Measurements from ENCODE around the gene GRAMD2B. TPM values are rescaled to one million over a fixed set of nuclear protein-coding genes. Genes with fewer than 3 reads are reported as not detected.
A peak's percentile ranks its signal among the peaks of the same experiment; 100 is the strongest.
"Not testable (repeated sequence)": the region's sequence is repeated elsewhere in the genome, so short reads cannot be mapped to it uniquely, and the experiment has no call there.

Gene GRAMD2B
- total RNA-seq, 1 donor: 23.5 TPM

DNA sequence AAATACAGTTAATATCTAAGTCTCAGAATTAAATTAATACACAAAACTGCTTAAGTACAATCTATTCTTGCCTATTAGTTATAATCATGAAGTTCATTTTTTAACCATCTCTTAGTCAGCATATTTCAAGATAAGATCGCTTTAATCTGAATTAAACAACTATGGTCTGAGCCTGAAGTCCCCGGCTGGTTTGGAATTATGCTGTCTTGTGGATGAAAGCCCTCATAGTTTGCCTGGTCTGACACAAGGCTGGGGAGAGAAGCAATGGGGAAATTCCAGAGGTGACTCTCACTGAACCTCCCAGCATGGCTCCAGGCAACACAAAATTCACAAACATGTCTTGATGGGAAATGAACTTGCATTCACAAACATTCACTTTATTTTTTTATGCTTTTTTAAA is 28.0 kb upstream of the GRAMD2B start:
- TF ChIP-seq, protein P1, sequence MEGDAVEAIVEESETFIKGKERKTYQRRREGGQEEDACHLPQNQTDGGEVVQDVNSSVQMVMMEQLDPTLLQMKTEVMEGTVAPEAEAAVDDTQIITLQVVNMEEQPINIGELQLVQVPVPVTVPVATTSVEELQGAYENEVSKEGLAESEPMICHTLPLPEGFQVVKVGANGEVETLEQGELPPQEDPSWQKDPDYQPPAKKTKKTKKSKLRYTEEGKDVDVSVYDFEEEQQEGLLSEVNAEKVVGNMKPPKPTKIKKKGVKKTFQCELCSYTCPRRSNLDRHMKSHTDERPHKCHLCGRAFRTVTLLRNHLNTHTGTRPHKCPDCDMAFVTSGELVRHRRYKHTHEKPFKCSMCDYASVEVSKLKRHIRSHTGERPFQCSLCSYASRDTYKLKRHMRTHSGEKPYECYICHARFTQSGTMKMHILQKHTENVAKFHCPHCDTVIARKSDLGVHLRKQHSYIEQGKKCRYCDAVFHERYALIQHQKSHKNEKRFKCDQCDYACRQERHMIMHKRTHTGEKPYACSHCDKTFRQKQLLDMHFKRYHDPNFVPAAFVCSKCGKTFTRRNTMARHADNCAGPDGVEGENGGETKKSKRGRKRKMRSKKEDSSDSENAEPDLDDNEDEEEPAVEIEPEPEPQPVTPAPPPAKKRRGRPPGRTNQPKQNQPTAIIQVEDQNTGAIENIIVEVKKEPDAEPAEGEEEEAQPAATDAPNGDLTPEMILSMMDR (IDR thresholded peaks at IDR 0.05; ENCODE audit: insufficient read depth, low read length): no peak

GRCh38 chr5:126395605-126396004 is 27.6 kb upstream of the GRAMD2B start:
- DNase-seq (ENCODE audit: low read depth): no peak
- no peak overlapping the region for H3K4me3 ChIP-seq (ENCODE audit: low read depth, low read length)
- TF ChIP-seq, protein P1 (IDR thresholded peaks at IDR 0.05; ENCODE audit: insufficient read depth, low read length): no peak

More for the DNA sequence above, 28.0 kb upstream of the GRAMD2B start:
- DNase-seq (ENCODE audit: low read depth): peak; percentile 61
- no peak overlapping the region for H3K4me3 ChIP-seq (ENCODE audit: low read depth, low read length)

DNA sequence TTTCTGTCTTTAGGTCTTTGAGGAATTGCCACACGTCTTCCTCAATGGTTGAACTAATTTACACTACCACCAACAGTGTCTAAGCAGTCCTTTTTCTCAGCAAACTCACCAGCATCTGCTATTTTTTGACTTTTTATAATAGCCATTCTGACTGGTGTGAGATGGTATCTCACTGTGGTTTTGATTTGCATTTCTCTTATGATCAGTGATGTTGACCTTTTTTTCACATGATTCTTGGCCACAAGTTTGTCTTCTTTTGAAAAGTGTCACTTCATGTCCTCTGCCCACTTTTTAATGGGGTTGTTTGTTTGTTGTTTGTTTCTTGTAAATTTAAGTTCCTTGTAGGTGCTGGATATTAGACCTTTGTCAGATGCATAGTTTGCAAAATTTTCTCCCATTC is 26.5 kb upstream of the GRAMD2B start:
- not testable (repeated sequence) for H3K4me3 ChIP-seq (ENCODE audit: low read depth, low read length); DNase-seq (ENCODE audit: low read depth)

DNA sequence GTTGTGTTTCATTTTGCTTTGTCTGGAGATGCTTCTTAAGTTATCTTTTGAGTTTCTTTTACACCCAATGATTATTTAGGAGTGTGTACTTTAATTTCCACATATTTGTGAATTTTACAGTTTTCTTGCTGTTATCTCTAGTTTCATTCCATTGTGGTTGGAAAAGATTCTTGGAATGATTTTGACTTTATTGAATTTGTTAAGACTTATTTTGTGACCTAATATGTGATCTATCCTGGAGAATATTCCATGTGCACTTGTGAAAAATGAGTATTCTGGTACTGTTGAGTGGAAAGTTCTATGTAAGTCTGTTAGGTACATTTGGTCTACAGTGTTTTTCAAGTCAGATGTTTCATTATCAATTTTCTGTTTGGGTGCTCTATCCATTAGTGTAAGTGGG is 24.4 kb upstream of the GRAMD2B start:
- DNase-seq (ENCODE audit: low read depth): peak; percentile 66
- no peak overlapping the region for H3K4me3 ChIP-seq (ENCODE audit: low read depth, low read length)
- TF ChIP-seq, protein P1 (IDR thresholded peaks at IDR 0.05; ENCODE audit: insufficient read depth, low read length): no peak

- H3K4me3 ChIP-seq (ENCODE audit: low read depth, low read length): no peak overlapping the region
- TF ChIP-seq, protein P1 (IDR thresholded peaks at IDR 0.05; ENCODE audit: insufficient read depth, low read length): no peak
- DNase-seq (ENCODE audit: low read depth): no peak
Observed at GRCh38 chr5:126400621-126401251, 22.5 kb upstream of the GRAMD2B start.

DNA sequence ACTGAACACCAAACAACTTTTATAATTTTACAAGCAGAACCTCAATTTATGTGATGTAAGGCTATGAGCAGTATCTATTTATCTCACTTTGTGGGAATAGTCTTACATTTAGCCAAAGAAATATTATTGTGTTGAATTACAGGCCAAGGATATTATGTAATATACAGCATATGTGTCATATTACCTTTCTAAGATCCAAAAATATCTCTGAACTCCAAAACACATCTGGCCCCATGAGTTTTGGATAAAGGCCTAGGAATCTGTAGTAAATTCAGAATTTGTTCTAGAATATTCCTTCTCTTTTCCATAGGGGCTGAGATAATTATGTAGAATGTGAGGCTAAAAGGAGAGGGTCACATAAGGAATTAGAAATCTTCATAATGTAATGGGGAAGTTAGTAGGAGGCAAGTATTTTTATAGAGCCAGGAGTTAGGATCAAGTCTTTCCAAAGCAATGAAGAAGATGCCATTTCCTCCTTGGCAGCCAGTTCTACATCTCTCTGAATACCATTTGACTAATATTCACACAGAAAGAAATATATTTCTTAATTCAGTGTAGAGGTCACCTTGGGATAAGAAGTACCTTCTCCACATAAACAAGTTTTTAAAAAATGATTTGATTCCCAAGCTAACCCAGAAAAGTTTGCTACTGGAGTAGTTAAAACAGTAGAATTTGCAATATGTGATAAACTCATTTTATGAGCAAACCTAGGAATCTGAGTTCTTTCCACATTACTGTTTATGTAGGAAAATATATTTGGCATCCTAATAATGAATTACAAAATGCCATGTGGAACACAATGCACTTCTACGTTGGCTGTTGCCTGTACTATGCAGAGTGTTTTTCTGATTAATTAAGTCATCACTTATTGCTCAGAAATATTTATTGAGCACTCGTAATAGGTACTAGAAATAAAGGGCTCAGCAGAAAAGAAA is 20.3 kb upstream of the GRAMD2B start:
- TF ChIP-seq, protein P1 (IDR thresholded peaks at IDR 0.05; ENCODE audit: insufficient read depth, low read length): no peak
- no peak overlapping the region for H3K4me3 ChIP-seq (ENCODE audit: low read depth, low read length)
- peak; percentile 82 for DNase-seq (ENCODE audit: low read depth)

GRCh38 chr5:126403876-126404275 is 19.3 kb upstream of the GRAMD2B start:
- no peak overlapping the region for H3K4me3 ChIP-seq (ENCODE audit: low read depth, low read length)
- DNase-seq (ENCODE audit: low read depth): peak; percentile 88
- TF ChIP-seq, protein P1 (IDR thresholded peaks at IDR 0.05; ENCODE audit: insufficient read depth, low read length): no peak

All from fibroblast of the aortic adventitia (primary cell).